ENCODE data around the gene MAPKAPK2.

MAPKAPK2 gene

DNA sequence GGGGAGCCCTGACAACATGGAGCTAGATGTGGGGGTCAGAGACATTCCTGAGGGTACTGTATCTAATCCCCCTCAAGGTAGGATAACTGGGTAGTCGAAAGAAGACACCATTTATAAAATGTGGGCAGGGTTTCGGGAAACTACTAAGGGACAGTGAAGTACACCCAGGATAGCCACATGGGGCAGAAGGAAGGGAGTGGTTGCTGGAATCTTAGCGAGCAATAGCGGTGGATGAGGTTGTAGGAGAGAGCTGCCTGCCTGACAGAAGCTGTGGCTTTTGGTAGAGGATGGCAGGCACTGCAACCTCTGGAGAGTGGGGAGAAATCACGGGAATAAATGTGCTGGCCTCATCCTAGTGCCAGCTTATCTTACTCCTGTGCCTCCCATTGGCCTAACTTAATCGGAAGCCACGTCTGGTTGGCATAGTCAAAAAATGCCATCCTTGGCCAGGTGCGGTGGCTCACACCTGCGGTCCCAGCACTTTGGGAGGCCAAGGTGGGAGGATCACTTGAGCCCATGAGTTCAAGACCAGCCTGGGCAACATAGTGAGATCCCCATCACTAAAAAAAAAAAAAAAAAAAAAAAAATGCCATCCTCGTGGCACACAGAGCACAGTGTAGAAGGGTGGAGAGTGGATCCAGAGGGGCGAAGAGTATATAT, 23.4 kb upstream of the MAPKAPK2 start:
- no peak for DNase-seq

DNA sequence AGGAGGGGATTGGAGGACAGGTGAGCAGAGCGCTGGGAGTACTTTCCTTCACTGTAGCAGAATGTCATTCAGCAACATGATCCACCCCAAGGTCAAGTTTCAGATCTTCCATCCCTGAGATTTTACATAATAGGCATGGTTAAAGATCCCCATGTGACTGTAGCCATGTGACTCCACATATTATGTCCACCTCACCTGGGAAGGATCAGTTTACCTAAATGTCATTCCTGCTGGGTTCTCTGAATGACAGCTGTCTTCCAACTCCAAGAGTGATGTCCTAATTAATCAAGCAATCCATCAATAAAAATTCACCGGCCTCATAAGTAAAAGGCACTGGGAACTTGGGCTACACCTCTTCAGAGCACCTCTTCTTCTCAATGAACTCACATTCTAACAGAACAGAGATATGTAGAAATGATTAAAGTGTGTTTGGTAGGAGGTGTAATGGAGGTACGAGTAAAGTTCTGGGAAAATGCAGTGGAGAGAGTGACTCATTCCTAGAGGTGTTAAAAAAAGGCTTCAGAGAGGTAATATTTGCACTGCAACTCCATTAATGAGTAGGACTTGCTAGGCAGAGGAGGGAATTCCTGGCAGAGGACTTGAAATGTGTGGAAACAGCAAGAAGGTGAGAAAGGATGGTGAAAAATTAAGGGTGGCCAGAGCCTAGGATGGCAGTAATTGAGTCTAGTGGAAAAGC, 22.2 kb upstream of the MAPKAPK2 start:
- DNase-seq, result no peak

- no peak for DNase-seq
Measured at GRCh38 chr1:206663362-206663761, 21.3 kb upstream of the MAPKAPK2 start.

- peak; percentile 72 for DNase-seq
Measured at GRCh38 chr1:206663832-206664652, 20.7 kb upstream of the MAPKAPK2 start.

GRCh38 chr1:206664740-206665139, 20.0 kb upstream of the MAPKAPK2 start:
- DNase-seq, result no peak

DNA sequence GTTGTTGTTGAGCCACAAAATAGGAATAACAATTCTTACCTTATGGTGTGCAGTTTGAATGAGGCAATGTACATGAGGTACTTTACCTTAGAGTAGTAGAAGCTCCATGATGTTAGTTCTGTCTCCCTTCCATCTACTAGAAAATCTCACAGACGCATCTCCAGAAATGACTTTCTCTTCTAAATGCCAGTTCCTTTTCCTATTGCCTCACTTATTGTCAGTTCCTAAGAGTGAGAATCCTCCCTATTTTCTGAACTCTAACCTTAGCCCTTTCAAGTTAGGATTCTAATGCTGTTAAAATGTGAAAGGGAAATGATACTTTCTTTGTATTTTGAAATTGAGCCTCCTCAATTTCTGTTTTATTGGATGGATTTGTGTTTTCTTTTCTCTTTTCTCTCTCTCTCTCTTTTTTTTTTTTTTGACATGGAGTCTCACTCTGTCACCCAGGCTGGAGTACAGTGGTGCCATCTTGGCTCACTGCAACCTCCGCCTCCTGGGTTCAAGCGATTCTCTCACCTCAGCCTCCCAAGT, 18.6 kb upstream of the MAPKAPK2 start:
- DNase-seq, result no peak

GRCh38 chr1:206666954-206667665, 17.6 kb upstream of the MAPKAPK2 start:
- no peak for DNase-seq

DNA sequence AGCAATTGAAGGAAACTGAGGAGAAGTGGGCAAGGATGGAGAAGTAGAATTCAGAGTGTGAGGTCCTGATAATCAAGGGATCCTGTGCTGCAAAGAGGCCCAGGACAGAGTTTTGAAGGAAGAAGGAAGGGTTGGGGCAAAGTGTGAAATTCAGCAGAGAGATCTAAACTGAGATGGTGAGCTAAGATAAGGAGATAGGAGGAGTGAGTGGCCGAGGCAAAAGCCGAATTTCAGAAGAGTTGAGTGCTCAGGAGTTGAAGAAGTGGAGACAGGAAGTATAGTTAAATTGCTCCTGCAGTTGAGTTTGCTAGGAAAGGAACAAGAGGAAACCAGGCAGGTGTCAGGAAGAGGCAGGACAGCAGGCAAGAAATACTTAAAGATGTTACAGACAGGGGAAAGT, 16.4 kb upstream of the MAPKAPK2 start:
- no peak for DNase-seq

DNA sequence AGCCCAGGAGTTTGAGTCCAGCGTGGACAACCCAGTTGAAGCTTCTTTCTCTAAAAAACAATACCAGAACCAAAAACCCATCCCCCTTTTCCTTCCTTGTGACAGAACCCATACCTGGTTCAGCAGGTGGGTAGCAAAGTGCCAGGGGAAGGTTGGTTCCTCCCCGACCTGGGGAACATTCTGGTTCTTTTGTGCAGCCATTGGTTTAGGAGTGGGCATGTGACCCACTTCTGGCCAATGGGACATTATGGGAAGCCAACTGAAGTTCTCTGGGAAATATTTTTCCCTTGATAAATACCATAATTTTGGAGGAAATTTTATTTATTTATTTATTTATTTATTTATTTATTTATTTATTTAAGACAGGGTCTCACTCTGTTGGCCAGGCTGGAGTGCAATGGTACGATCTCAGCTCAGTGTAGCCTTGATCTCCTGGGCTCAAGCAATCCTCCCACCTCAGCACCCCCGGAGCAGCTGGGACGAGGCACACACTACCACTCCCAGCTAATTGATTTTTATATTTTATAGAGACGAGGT, 15.8 kb upstream of the MAPKAPK2 start:
- DNase-seq, result no peak

DNA sequence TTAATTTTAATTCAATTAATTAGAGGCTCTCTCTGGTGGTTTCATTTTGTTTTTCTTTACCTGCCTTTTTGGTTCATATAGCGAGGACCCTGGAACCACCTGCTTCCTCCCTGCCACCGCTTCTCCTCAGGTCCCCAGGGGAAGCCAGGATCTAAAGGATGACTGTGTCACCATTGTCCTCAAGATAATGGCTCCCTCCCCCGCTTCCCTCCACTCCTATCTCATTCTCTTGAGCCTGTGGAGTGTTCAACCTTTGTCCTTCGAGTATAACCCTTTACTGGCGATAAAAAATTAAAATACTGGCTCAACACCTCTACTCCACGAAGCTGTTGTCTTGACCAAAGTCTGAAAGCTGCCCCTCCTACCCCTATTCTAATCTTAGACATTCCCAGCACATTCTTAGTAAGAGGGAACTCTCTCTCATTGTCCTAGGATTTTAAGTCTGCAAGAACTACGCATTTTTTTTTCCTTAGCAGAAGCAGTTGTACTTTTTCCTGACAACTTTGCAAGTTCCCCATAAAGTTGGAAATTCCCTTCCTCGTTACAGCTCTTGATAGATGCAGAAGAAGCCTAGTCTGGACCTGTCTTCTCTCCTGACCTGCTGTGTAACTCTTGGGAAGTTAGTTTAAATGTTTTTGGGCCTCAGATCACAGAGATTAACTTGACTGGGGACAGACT, 12.6 kb upstream of the MAPKAPK2 start:
- DNase-seq, result peak; percentile 90

- peak; percentile 95 for DNase-seq
Measured at GRCh38 chr1:206672844-206673758, 11.6 kb upstream of the MAPKAPK2 start.

DNA sequence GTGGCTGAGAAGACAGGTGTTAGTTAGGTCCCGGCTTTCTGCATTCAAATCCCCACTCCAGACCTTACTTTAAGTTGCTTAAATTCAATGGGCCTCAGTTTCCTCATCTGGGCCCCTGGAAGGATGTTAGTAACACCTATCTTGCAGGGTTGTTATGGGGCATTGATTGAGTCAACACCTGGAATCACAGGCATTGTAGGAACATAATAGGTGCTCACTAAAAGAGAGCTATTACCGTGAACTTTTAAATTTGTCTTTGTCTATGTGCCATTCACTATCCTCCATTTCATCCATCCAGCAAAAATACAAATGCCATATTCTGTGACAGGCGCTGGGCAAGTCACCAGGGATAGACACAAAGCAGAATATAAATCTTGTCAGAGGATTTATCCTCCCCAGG, 10.5 kb upstream of the MAPKAPK2 start:
- no peak for DNase-seq

DNA sequence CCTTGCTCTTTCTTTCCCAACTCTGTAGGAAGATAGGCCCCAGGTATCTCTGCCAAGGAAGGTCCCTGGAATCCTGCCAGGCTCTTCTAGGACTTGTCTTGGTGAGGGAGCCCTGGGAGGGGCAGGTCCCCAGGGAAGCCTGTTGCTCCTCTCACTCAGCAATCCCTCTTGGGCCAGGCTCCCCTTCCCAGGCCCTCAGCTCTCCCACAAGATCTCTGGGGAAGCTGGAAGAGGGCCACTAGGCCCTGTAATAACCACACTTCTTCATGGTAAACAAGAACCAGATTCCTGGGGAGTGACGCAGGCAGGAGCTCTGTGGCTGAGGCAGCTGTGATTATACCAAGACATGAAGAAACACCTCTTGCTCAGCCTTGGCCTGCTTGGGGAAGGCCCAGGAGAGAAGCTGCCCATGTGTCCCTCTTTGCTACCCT, 9.9 kb upstream of the MAPKAPK2 start:
- peak; percentile 23 for DNase-seq

- DNase-seq, result no peak
Measured at GRCh38 chr1:206676499-206676898, 8.2 kb upstream of the MAPKAPK2 start.

DNA sequence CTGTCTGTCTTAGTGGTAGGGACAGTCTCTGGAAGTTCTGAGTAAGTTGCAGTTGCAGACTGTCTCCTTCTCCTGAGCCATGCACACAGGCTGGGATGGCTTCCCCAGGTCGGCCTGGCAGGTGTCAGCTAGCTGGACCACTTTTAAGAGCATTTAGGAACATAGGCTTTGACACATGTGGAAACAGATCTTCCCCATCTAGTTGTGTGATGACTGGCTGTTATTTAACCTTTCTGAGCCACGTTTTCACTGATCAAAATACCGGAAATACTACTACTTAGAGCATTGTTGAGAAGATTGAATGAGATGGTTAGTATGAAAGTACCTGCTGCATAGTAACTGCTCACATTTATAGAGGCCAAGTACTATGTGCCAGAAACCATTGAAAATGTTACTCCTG, 6.2 kb upstream of the MAPKAPK2 start:
- no peak for DNase-seq

- no peak for DNase-seq
Measured at GRCh38 chr1:206679738-206680211, 4.9 kb upstream of the MAPKAPK2 start.

DNA sequence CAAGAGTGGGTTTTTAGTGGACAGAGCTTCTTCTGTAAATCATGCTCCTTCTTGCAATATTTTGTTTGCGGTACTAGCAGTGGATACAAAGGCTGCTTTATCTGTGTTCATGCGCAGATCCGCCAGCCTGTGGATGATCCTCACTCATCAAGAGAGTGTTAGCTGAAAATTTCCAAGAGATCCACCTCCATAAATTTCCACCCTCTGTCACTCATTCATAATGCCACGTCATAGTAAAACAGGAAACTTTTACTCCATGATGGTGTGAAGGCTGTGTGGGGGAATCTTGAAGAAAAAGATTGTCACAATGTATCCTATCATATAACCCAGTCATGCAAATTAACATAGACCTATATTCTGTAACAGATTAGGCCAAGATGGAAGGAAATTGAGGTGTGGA, 4.4 kb upstream of the MAPKAPK2 start:
- no peak for DNase-seq

DNA sequence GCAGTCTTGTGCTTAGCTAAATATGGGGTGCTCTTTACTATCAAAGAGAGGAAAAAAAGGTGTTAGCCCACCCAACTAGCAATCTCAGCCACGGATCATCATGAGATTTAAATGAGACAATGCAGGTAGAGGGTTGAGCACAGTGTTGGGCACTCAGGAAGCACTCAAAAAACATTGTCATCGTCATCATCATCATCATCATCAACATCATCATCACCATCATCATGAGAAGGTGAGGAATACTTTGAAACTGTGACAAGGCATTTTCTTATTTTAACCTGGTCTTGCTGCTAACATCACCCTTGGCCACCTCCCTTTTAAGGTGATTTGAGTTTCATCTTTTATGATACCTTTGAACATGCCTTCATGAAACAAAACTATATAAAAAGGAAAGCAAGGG, 3.3 kb upstream of the MAPKAPK2 start:
- DNase-seq, result no peak

DNA sequence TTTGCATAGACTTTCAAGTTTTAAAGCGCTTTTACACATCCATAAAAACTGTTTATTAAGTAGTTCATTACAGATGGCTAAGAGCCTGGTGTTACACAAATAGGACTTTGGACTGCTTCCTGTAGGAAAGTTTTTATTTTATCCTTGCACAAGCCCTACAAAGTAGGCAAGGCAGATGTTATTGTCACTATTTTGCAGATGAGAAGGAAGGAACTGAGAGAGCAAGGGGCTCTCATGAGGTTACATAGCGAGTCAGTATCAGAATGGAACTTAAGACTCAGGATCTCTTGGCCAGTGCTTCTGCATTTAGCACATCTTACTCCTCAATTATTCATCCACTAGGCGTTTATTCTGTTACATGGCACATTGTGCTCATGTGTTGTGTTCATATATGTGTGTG, 2.6 kb upstream of the MAPKAPK2 start:
- no peak for DNase-seq

- no peak for DNase-seq
Measured at GRCh38 chr1:206683313-206683712, 1.4 kb upstream of the MAPKAPK2 start.

- no peak for DNase-seq
Measured at GRCh38 chr1:206684003-206684402, 702 bp upstream of the MAPKAPK2 start.

Measured in NCI-H146 (cell line).